Measurements from ENCODE around the gene APOO.

The APOO gene

GRCh38 chrX:23932046-23932445 lies 24.3 kb upstream of the APOO start:
- no peak overlapping the region for H2AK5ac ChIP-seq (ENCODE audit: low read length, severe bottlenecking)
- no peak overlapping the region for H2BK120ac ChIP-seq (ENCODE audit: low read depth, low read length)
- H3K18ac ChIP-seq (ENCODE audit: low read depth in 1 of 2, low read length in 2 of 2): no peak overlapping the region
- no peak overlapping the region for H3K4me2 ChIP-seq (ENCODE audit: low read length, poor library complexity, severe bottlenecking)
- no peak overlapping the region for H3K4me3 ChIP-seq (ENCODE audit: insufficient read depth in 1 of 2, low read depth in 1 of 2, low read length in 2 of 2)
- H3K9ac ChIP-seq (ENCODE audit: low read length): no peak overlapping the region
- H2BK15ac ChIP-seq (ENCODE audit: low read depth, poor library complexity, severe bottlenecking): no peak overlapping the region
- DNase-seq: no peak
- H3K14ac ChIP-seq (ENCODE audit: low read length in 2 of 2): no peak overlapping the region
- H2BK12ac ChIP-seq (ENCODE audit: low read length in 2 of 2): no peak overlapping the region
- WGBS: 50% methylated on average over 1 of the region's 1 CpG
- H3K79me1 ChIP-seq (replicated peaks; ENCODE audit: low read length, poor library complexity, severe bottlenecking): no peaks in the 10 kb centered on the region
- H2BK5ac ChIP-seq (ENCODE audit: low read depth, low read length, poor library complexity, severe bottlenecking): no peak overlapping the region
- no peak overlapping the region for H3K23ac ChIP-seq (ENCODE audit: low read length in 2 of 2)
- H3K27ac ChIP-seq (ENCODE audit: low read length, poor library complexity, severe bottlenecking): no peak overlapping the region
- no peaks in the 10 kb centered on the region for H3K36me3 ChIP-seq (ENCODE audit: control insufficient read depth in 1 of 2, insufficient read depth in 2 of 2, low read depth in 1 of 2, low read length in 2 of 2)
- no peak overlapping the region for H3K4ac ChIP-seq (ENCODE audit: low read depth in 1 of 2, low read length in 2 of 2)
- H3K27me3 ChIP-seq (ENCODE audit: control insufficient read depth in 1 of 2, insufficient read depth in 1 of 2, low read length in 2 of 2): peaks cover 0 to 5% of the 10 kb centered on the region in 2 experiments
- H4K8ac ChIP-seq (ENCODE audit: low read length): no peak overlapping the region
- H4K91ac ChIP-seq (ENCODE audit: low read length): no peak overlapping the region
- H2AFZ ChIP-seq (ENCODE audit: low read depth, low read length): no peak overlapping the region
- no peaks in the 10 kb centered on the region for H3K4me1 ChIP-seq (ENCODE audit: control insufficient read depth, insufficient read depth, low read depth, low read length)
- H3K9me3 ChIP-seq (ENCODE audit: control insufficient read depth, low read length): no peaks in the 10 kb centered on the region

GRCh38 chrX:23930894-23931604 lies 23.3 kb upstream of the APOO start:
- no peak overlapping the region for H4K8ac ChIP-seq (ENCODE audit: low read length)
- H2AK5ac ChIP-seq (ENCODE audit: low read length, severe bottlenecking): no peak overlapping the region
- no peaks in the 10 kb centered on the region for H3K4me1 ChIP-seq (ENCODE audit: control insufficient read depth, insufficient read depth, low read depth, low read length)
- H2BK12ac ChIP-seq (ENCODE audit: low read length in 2 of 2): no peak overlapping the region
- H2AFZ ChIP-seq (ENCODE audit: low read depth, low read length): no peak overlapping the region
- no peak overlapping the region for H3K18ac ChIP-seq (ENCODE audit: low read depth in 1 of 2, low read length in 2 of 2)
- no peak for DNase-seq
- no peaks in the 10 kb centered on the region for H3K36me3 ChIP-seq (ENCODE audit: control insufficient read depth in 1 of 2, insufficient read depth in 2 of 2, low read depth in 1 of 2, low read length in 2 of 2)
- no peak overlapping the region for H2BK15ac ChIP-seq (ENCODE audit: low read depth, poor library complexity, severe bottlenecking)
- no peaks in the 10 kb centered on the region for H3K79me1 ChIP-seq (replicated peaks; ENCODE audit: low read length, poor library complexity, severe bottlenecking)
- H3K14ac ChIP-seq (ENCODE audit: low read length in 2 of 2): no peak overlapping the region
- no peak overlapping the region for H3K23ac ChIP-seq (ENCODE audit: low read length in 2 of 2)
- H3K4me2 ChIP-seq (ENCODE audit: low read length, poor library complexity, severe bottlenecking): no peak overlapping the region
- no peak overlapping the region for H3K27ac ChIP-seq (ENCODE audit: low read length, poor library complexity, severe bottlenecking)
- H3K4ac ChIP-seq (ENCODE audit: low read depth in 1 of 2, low read length in 2 of 2): no peak overlapping the region
- H3K27me3 ChIP-seq (ENCODE audit: control insufficient read depth in 1 of 2, insufficient read depth in 1 of 2, low read length in 2 of 2): peaks cover 0 to 3% of the 10 kb centered on the region in 2 experiments
- H3K9ac ChIP-seq (ENCODE audit: low read length): no peak overlapping the region
- H2BK5ac ChIP-seq (ENCODE audit: low read depth, low read length, poor library complexity, severe bottlenecking): no peak overlapping the region
- no peaks in the 10 kb centered on the region for H3K9me3 ChIP-seq (ENCODE audit: control insufficient read depth, low read length)
- H4K91ac ChIP-seq (ENCODE audit: low read length): no peak overlapping the region
- WGBS: no CpG with 5 or more reads among the region's 2 CpGs
- no peak overlapping the region for H3K4me3 ChIP-seq (ENCODE audit: insufficient read depth in 1 of 2, low read depth in 1 of 2, low read length in 2 of 2)
- H2BK120ac ChIP-seq (ENCODE audit: low read depth, low read length): no peak overlapping the region

DNA sequence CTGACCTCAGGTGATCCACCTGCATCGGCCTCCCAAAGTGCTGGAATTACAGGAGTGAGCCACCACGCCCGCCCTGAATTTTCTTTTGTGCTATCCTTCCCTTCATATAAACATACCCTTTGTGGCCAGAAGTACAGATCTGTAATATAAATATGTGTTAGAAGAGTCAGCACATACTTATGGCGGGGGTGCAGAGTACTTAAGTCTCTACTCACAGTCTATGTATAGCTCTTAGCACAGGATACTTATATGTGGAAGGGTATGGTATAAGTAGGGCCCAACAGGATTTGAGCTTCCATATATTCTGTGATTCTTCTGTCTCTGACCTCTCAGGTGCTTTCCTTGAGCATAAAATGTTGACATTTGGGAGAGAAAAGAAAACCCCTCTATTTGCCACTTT lies 18.3 kb upstream of the APOO start:
- Histone ChIP-seq H3K23ac (ENCODE audit: low read length in 2 of 2) (no peak overlapping the region), H2BK120ac (ENCODE audit: low read depth, low read length) (no peak overlapping the region), H3K4me2 (ENCODE audit: low read length, poor library complexity, severe bottlenecking) (no peak overlapping the region), H3K36me3 (ENCODE audit: control insufficient read depth in 1 of 2, insufficient read depth in 2 of 2, low read depth in 1 of 2, low read length in 2 of 2) (no peaks in the 10 kb centered on the region), H2AK5ac (ENCODE audit: low read length, severe bottlenecking) (no peak overlapping the region), H2BK5ac (ENCODE audit: low read depth, low read length, poor library complexity, severe bottlenecking) (no peak overlapping the region), H4K8ac (ENCODE audit: low read length) (no peak overlapping the region), H3K4me3 (ENCODE audit: insufficient read depth in 1 of 2, low read depth in 1 of 2, low read length in 2 of 2) (no peak overlapping the region), H2AFZ (ENCODE audit: low read depth, low read length) (no peak overlapping the region), H2BK12ac (ENCODE audit: low read length in 2 of 2) (no peak overlapping the region), H3K27ac (ENCODE audit: low read length, poor library complexity, severe bottlenecking) (no peak overlapping the region), H3K27me3 (ENCODE audit: control insufficient read depth in 1 of 2, insufficient read depth in 1 of 2, low read length in 2 of 2) (peaks cover 0 to 8% of the 10 kb centered on the region in 2 experiments), H4K91ac (ENCODE audit: low read length) (no peak overlapping the region), H2BK15ac (ENCODE audit: low read depth, poor library complexity, severe bottlenecking) (no peak overlapping the region), H3K18ac (ENCODE audit: low read depth in 1 of 2, low read length in 2 of 2) (no peak overlapping the region), H3K14ac (ENCODE audit: low read length in 2 of 2) (no peak overlapping the region), H3K4ac (ENCODE audit: low read depth in 1 of 2, low read length in 2 of 2) (no peak overlapping the region), H3K9ac (ENCODE audit: low read length) (no peak overlapping the region), H3K4me1 (ENCODE audit: control insufficient read depth, insufficient read depth, low read depth, low read length) (no peaks in the 10 kb centered on the region), H3K79me1 (replicated peaks; ENCODE audit: low read length, poor library complexity, severe bottlenecking) (no peaks in the 10 kb centered on the region), H3K9me3 (ENCODE audit: control insufficient read depth, low read length) (no peaks in the 10 kb centered on the region)
- no CpG with 5 or more reads among the region's 4 CpGs for WGBS
- peak; percentile 7 for DNase-seq

DNA sequence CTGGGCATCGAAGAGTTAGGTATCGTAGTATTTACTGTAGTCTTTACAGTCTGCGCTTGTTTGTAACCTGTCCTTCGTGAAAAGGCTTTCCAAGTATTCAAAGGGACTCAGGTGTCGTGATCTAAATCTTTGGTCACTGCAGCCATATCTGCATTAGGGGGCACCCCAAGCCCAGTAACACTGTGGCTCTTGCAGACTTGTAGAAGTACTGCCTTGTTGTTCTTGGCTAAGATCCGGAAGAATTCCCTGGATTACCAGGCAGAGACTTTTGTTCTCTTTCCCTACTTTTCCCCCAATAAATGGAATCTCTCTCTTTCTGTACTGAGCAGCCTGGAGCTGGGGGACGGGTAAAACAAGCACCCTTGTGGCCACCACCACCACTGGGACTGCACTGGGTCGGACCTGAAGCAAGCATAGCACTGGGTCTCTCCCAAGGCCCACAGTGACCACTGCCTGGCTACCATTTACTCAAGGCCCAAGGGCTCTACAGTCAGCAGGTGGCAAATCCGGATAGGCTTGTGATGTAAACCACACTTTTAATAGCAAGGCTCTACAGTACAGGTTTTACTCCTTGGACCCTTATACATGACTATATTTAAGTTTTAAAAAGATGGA lies 12.1 kb upstream of the APOO start:
- Histone ChIP-seq H2AK5ac (ENCODE audit: low read length, severe bottlenecking) (no peak overlapping the region), H3K4me2 (ENCODE audit: low read length, poor library complexity, severe bottlenecking) (no peak overlapping the region), H3K79me1 (replicated peaks; ENCODE audit: low read length, poor library complexity, severe bottlenecking) (no peaks in the 10 kb centered on the region), H3K36me3 (ENCODE audit: control insufficient read depth in 1 of 2, insufficient read depth in 2 of 2, low read depth in 1 of 2, low read length in 2 of 2) (no peaks in the 10 kb centered on the region), H3K9me3 (ENCODE audit: control insufficient read depth, low read length) (peaks cover 3% of the 10 kb centered on the region), H3K27me3 (ENCODE audit: control insufficient read depth in 1 of 2, insufficient read depth in 1 of 2, low read length in 2 of 2) (peaks cover 0 to 8% of the 10 kb centered on the region in 2 experiments), H4K8ac (ENCODE audit: low read length) (no peak overlapping the region), H4K91ac (ENCODE audit: low read length) (no peak overlapping the region), H2BK12ac (ENCODE audit: low read length in 2 of 2) (no peak overlapping the region), H2BK5ac (ENCODE audit: low read depth, low read length, poor library complexity, severe bottlenecking) (no peak overlapping the region), H2BK15ac (ENCODE audit: low read depth, poor library complexity, severe bottlenecking) (no peak overlapping the region), H2AFZ (ENCODE audit: low read depth, low read length) (no peak overlapping the region), H3K14ac (ENCODE audit: low read length in 2 of 2) (no peak overlapping the region), H3K4me1 (ENCODE audit: control insufficient read depth, insufficient read depth, low read depth, low read length) (no peaks in the 10 kb centered on the region), H3K4ac (ENCODE audit: low read depth in 1 of 2, low read length in 2 of 2) (no peak overlapping the region), H2BK120ac (ENCODE audit: low read depth, low read length) (no peak overlapping the region), H3K18ac (ENCODE audit: low read depth in 1 of 2, low read length in 2 of 2) (no peak overlapping the region), H3K27ac (ENCODE audit: low read length, poor library complexity, severe bottlenecking) (no peak overlapping the region), H3K9ac (ENCODE audit: low read length) (no peak overlapping the region), H3K23ac (ENCODE audit: low read length in 2 of 2) (no peak overlapping the region), H3K4me3 (ENCODE audit: insufficient read depth in 1 of 2, low read depth in 1 of 2, low read length in 2 of 2) (no peak overlapping the region)
- no peak for DNase-seq
- 80% methylated on average over 8 of the region's 9 CpGs for WGBS

All from mesenchymal stem cell (in vitro differentiated cells and primary cell).